ENCODE results near the gene ERGIC1.
A peak's percentile ranks its signal among the peaks of the same experiment; 100 is the strongest.

Gene ERGIC1

GRCh38 chr5:172832383-172833315 lies 1.4 kb upstream of the ERGIC1 start:
- H3K9me3 Mint-ChIP-seq: no peaks in the 10 kb centered on the region
- H3K27ac Mint-ChIP-seq: peak overlapping the region; percentile 5

GRCh38 chr5:172833372-172833685 lies 722 bp upstream of the ERGIC1 start:
- Mint-ChIP-seq H3K36me3 (ENCODE audit: low read depth) (no peaks in the 10 kb centered on the region), H3K9me3 (no peaks in the 10 kb centered on the region), H3K27me3 (no peaks in the 10 kb centered on the region), H3K4me1 (ENCODE audit: low read depth) (peaks cover 42% of the 10 kb centered on the region), H3K4me3 (peak overlapping the region; percentile 82), H3K27ac (no peak overlapping the region)

More at GRCh38 chr5:172832383-172833315, 1.4 kb upstream of the ERGIC1 start:
- Mint-ChIP-seq H3K27me3 (no peaks in the 10 kb centered on the region), H3K4me3 (peak overlapping the region; percentile 82), H3K36me3 (ENCODE audit: low read depth) (no peaks in the 10 kb centered on the region), H3K4me1 (ENCODE audit: low read depth) (peaks cover 37% of the 10 kb centered on the region)

GRCh38 chr5:172834415-172835289 lies 601 bp downstream of the ERGIC1 start:
- peak overlapping the region; percentile 82 for H3K4me3 Mint-ChIP-seq
- no peaks in the 10 kb centered on the region for H3K9me3 Mint-ChIP-seq
- peak overlapping the region; percentile 49 for H3K27ac Mint-ChIP-seq
- H3K4me1 Mint-ChIP-seq (ENCODE audit: low read depth): peaks cover 42% of the 10 kb centered on the region
- no peaks in the 10 kb centered on the region for H3K27me3 Mint-ChIP-seq
- no peaks in the 10 kb centered on the region for H3K36me3 Mint-ChIP-seq (ENCODE audit: low read depth)

GRCh38 chr5:172835290-172835993 lies 1.4 kb downstream of the ERGIC1 start:
- Mint-ChIP-seq H3K9me3 (no peaks in the 10 kb centered on the region), H3K4me1 (ENCODE audit: low read depth) (peaks cover 42% of the 10 kb centered on the region), H3K36me3 (ENCODE audit: low read depth) (no peaks in the 10 kb centered on the region), H3K4me3 (peak overlapping the region; percentile 82), H3K27ac (peak overlapping the region; percentile 49), H3K27me3 (no peaks in the 10 kb centered on the region)

- no peaks in the 10 kb centered on the region for H3K27me3 Mint-ChIP-seq
- H3K4me3 Mint-ChIP-seq: peak overlapping the region; percentile 82
- H3K9me3 Mint-ChIP-seq: no peaks in the 10 kb centered on the region
- peak overlapping the region; percentile 22 for H3K27ac Mint-ChIP-seq
- H3K36me3 Mint-ChIP-seq (ENCODE audit: low read depth): no peaks in the 10 kb centered on the region
- H3K4me1 Mint-ChIP-seq (ENCODE audit: low read depth): peaks cover 42% of the 10 kb centered on the region
Observed at GRCh38 chr5:172835994-172836356, 1.9 kb downstream of the ERGIC1 start.

- Mint-ChIP-seq H3K4me1 (ENCODE audit: low read depth) (peaks cover 47% of the 10 kb centered on the region), H3K27me3 (no peaks in the 10 kb centered on the region), H3K36me3 (ENCODE audit: low read depth) (peaks cover 10% of the 10 kb centered on the region), H3K9me3 (no peaks in the 10 kb centered on the region), H3K4me3 (peak overlapping the region; percentile 54), H3K27ac (peak overlapping the region; percentile 51)
Observed at GRCh38 chr5:172837640-172838039, 3.6 kb downstream of the ERGIC1 start.

- Mint-ChIP-seq H3K27ac (no peak overlapping the region), H3K9me3 (no peaks in the 10 kb centered on the region)
Observed at GRCh38 chr5:172838151-172838875, 4.3 kb downstream of the ERGIC1 start.

GRCh38 chr5:172839669-172840431 lies 5.8 kb downstream of the ERGIC1 start:
- no peak overlapping the region for H3K4me3 Mint-ChIP-seq
- H3K27me3 Mint-ChIP-seq: no peaks in the 10 kb centered on the region
- H3K36me3 Mint-ChIP-seq (ENCODE audit: low read depth): peaks cover 16% of the 10 kb centered on the region
- no peaks in the 10 kb centered on the region for H3K9me3 Mint-ChIP-seq
- H3K27ac Mint-ChIP-seq: no peak overlapping the region
- H3K4me1 Mint-ChIP-seq (ENCODE audit: low read depth): peaks cover 46% of the 10 kb centered on the region

More at GRCh38 chr5:172838151-172838875, 4.3 kb downstream of the ERGIC1 start:
- peaks cover 14% of the 10 kb centered on the region for H3K36me3 Mint-ChIP-seq (ENCODE audit: low read depth)
- peak overlapping the region; percentile 54 for H3K4me3 Mint-ChIP-seq
- peaks cover 46% of the 10 kb centered on the region for H3K4me1 Mint-ChIP-seq (ENCODE audit: low read depth)
- no peaks in the 10 kb centered on the region for H3K27me3 Mint-ChIP-seq

- H3K27ac Mint-ChIP-seq: no peak overlapping the region
- no peaks in the 10 kb centered on the region for H3K9me3 Mint-ChIP-seq
- peaks cover 46% of the 10 kb centered on the region for H3K4me1 Mint-ChIP-seq (ENCODE audit: low read depth)
Observed at GRCh38 chr5:172840432-172841154, 6.5 kb downstream of the ERGIC1 start.

GRCh38 chr5:172841256-172841655 lies 7.2 kb downstream of the ERGIC1 start:
- peaks cover 46% of the 10 kb centered on the region for H3K4me1 Mint-ChIP-seq (ENCODE audit: low read depth)
- H3K27ac Mint-ChIP-seq: no peak overlapping the region
- no peaks in the 10 kb centered on the region for H3K27me3 Mint-ChIP-seq
- H3K36me3 Mint-ChIP-seq (ENCODE audit: low read depth): peaks cover 16% of the 10 kb centered on the region
- H3K9me3 Mint-ChIP-seq: no peaks in the 10 kb centered on the region
- no peak overlapping the region for H3K4me3 Mint-ChIP-seq

More at GRCh38 chr5:172840432-172841154, 6.5 kb downstream of the ERGIC1 start:
- Mint-ChIP-seq H3K36me3 (ENCODE audit: low read depth) (peaks cover 16% of the 10 kb centered on the region), H3K4me3 (no peak overlapping the region), H3K27me3 (no peaks in the 10 kb centered on the region)

GRCh38 chr5:172843825-172844576 lies 9.9 kb downstream of the ERGIC1 start:
- H3K4me1 Mint-ChIP-seq (ENCODE audit: low read depth): peaks cover 45% of the 10 kb centered on the region
- peaks cover 16% of the 10 kb centered on the region for H3K36me3 Mint-ChIP-seq (ENCODE audit: low read depth)
- no peak overlapping the region for H3K4me3 Mint-ChIP-seq
- H3K9me3 Mint-ChIP-seq: no peaks in the 10 kb centered on the region
- no peaks in the 10 kb centered on the region for H3K27me3 Mint-ChIP-seq
- H3K27ac Mint-ChIP-seq: no peak overlapping the region

GRCh38 chr5:172844577-172844838 lies 10.5 kb downstream of the ERGIC1 start:
- Mint-ChIP-seq H3K27me3 (no peaks in the 10 kb centered on the region), H3K36me3 (ENCODE audit: low read depth) (peaks cover 16% of the 10 kb centered on the region), H3K4me3 (no peak overlapping the region), H3K27ac (no peak overlapping the region), H3K4me1 (ENCODE audit: low read depth) (peaks cover 50% of the 10 kb centered on the region), H3K9me3 (no peaks in the 10 kb centered on the region)

GRCh38 chr5:172845154-172845553 lies 11.1 kb downstream of the ERGIC1 start:
- Mint-ChIP-seq H3K36me3 (ENCODE audit: low read depth) (peaks cover 16% of the 10 kb centered on the region), H3K9me3 (no peaks in the 10 kb centered on the region), H3K4me3 (no peak overlapping the region), H3K4me1 (ENCODE audit: low read depth) (peaks cover 55% of the 10 kb centered on the region), H3K27me3 (no peaks in the 10 kb centered on the region), H3K27ac (no peak overlapping the region)
